Karpas-422 (cell line): ENCODE data around the gene CHRNA1. TPM values are rescaled to one million over a fixed set of nuclear protein-coding genes. Genes with fewer than 3 reads are reported as not detected.

Experiments
- DNase-seq: peaks from one replicate; pipeline ENCODE4 v3.0.0-alpha.2; 2015
- H2AFZ ChIP-seq: fragments of 200-600 bp; sonication (generic); 2 replicates; pipeline ENCODE4 v1.6.1; 2014; ENCODE audit warnings: antibody characterized with exemption, low read length, mixed read lengths
- H3K27ac ChIP-seq: fragments of 200-600 bp; sonication (generic); 2 replicates; pipeline ENCODE4 v1.5.1; 2014; ENCODE audit warnings: mild to moderate bottlenecking, low read length, moderate library complexity
- H3K27me3 ChIP-seq: fragments of 200-600 bp; sonication (generic); 2 replicates; pipeline ENCODE4 v1.6.1; 2014; ENCODE audit warnings: low read length, mixed read lengths
- H3K36me3 ChIP-seq: fragments of 200-600 bp; sonication (generic); 2 replicates; pipeline ENCODE4 v1.6.1; 2014; ENCODE audit warnings: low read length, mixed read lengths; ENCODE audit not compliant: insufficient read depth
- H3K4me1 ChIP-seq: fragments of 200-600 bp; sonication (generic); 2 replicates; pipeline ENCODE4 v1.6.1; 2014; ENCODE audit warnings: mild to moderate bottlenecking, low read length, mixed read lengths
- H3K4me2 ChIP-seq: fragments of 200-600 bp; sonication (generic); 2 replicates; pipeline ENCODE4 v1.6.1; 2014; ENCODE audit warnings: low read length, low read depth, mild to moderate bottlenecking; ENCODE audit not compliant: poor library complexity, severe bottlenecking
- H3K4me3 ChIP-seq: fragments of 200-600 bp; sonication (generic); 2 replicates; pipeline ENCODE4 v1.5.1; 2014; ENCODE audit warnings: mild to moderate bottlenecking, antibody characterized with exemption, low read length, mixed read lengths
- H3K79me2 ChIP-seq: fragments of 200-600 bp; sonication (generic); 2 replicates; pipeline ENCODE4 v1.6.1; 2014; ENCODE audit warnings: mild to moderate bottlenecking, low read length, mixed read lengths
- H3K9ac ChIP-seq: fragments of 200-600 bp; sonication (generic); 2 replicates; pipeline ENCODE4 v1.6.0; 2014; ENCODE audit warnings: low read length
- H3K9me2 ChIP-seq: fragments of 200-600 bp; sonication (generic), shearing (Covaris generic); replicated peaks from 2 replicates; pipeline ENCODE4 v1.6.0; 2014; ENCODE audit warnings: mild to moderate bottlenecking, low read length, moderate library complexity; ENCODE audit not compliant: insufficient read depth
- H3K9me3 ChIP-seq: fragments of 300-700, 200-600 bp; sonication (generic); 2 replicates; pipeline ENCODE4 v1.6.1; 2014; ENCODE audit warnings: low read length, mixed read lengths
- H4K20me1 ChIP-seq: fragments of 200-600 bp; sonication (generic); 2 replicates; pipeline ENCODE4 v1.6.1; 2014; ENCODE audit warnings: mild to moderate bottlenecking, antibody characterized with exemption, low read length, low read depth; ENCODE audit not compliant: insufficient read depth
- total RNA-seq: library from RNA; depleted of rRNA; stranded (reverse); fragments of >200 nt; shearing (Covaris generic); gene quantifications from 2 replicates; pipeline ENCODE4 v1.2.3, GENCODE V29; 2014; ENCODE audit warnings: low replicate concordance

CHRNA1 gene
- total RNA-seq, 1 experiment from 2014 or later, result not detected

GRCh38 chr2:174772472-174772801, 8.2 kb upstream of the CHRNA1 start:
- H3K27me3 ChIP-seq, result no peaks in the 10 kb centered on the region
- no peak overlapping the region for H3K27ac ChIP-seq
- no peaks in the 10 kb centered on the region for H3K9me2 ChIP-seq
- no peaks in the 10 kb centered on the region for H3K9me3 ChIP-seq
- no peak overlapping the region for H3K4me3 ChIP-seq
- H3K4me2 ChIP-seq, result no peak overlapping the region
- H3K36me3 ChIP-seq, result no peaks in the 10 kb centered on the region
- H3K4me1 ChIP-seq, result peaks cover 7% of the 10 kb centered on the region
- no peak overlapping the region for H3K9ac ChIP-seq
- H4K20me1 ChIP-seq, result no peaks in the 10 kb centered on the region
- no peak overlapping the region for H2AFZ ChIP-seq
- H3K79me2 ChIP-seq, result no peaks in the 10 kb centered on the region
- DNase-seq, result no peak

GRCh38 chr2:174771631-174772471, 7.6 kb upstream of the CHRNA1 start:
- Histone ChIP-seq H3K79me2 (no peaks in the 10 kb centered on the region), H3K4me1 (peaks cover 7% of the 10 kb centered on the region), H3K9ac (no peak overlapping the region), H4K20me1 (no peaks in the 10 kb centered on the region), H3K9me2 (no peaks in the 10 kb centered on the region), H3K27ac (no peak overlapping the region), H3K27me3 (no peaks in the 10 kb centered on the region), H3K4me2 (no peak overlapping the region), H3K4me3 (no peak overlapping the region), H2AFZ (no peak overlapping the region), H3K36me3 (no peaks in the 10 kb centered on the region), H3K9me3 (no peaks in the 10 kb centered on the region)
- peak; percentile 63 for DNase-seq

- DNase-seq, result no peak
- Histone ChIP-seq H3K27me3 (no peaks in the 10 kb centered on the region), H3K4me2 (no peak overlapping the region), H3K4me3 (no peak overlapping the region), H3K9me3 (no peaks in the 10 kb centered on the region), H2AFZ (no peak overlapping the region), H3K4me1 (peaks cover 7% of the 10 kb centered on the region), H3K9me2 (no peaks in the 10 kb centered on the region), H4K20me1 (no peaks in the 10 kb centered on the region), H3K36me3 (no peaks in the 10 kb centered on the region), H3K9ac (no peak overlapping the region), H3K27ac (no peak overlapping the region), H3K79me2 (no peaks in the 10 kb centered on the region)
Observed at GRCh38 chr2:174771136-174771535, 6.9 kb upstream of the CHRNA1 start.

GRCh38 chr2:174768557-174768956, 4.3 kb upstream of the CHRNA1 start:
- Histone ChIP-seq H3K27ac (no peak overlapping the region), H3K4me1 (peaks cover 7% of the 10 kb centered on the region), H3K4me2 (no peak overlapping the region), H4K20me1 (no peaks in the 10 kb centered on the region), H3K79me2 (no peaks in the 10 kb centered on the region), H3K9me2 (no peaks in the 10 kb centered on the region), H3K9ac (no peak overlapping the region), H2AFZ (no peak overlapping the region), H3K27me3 (no peaks in the 10 kb centered on the region), H3K36me3 (no peaks in the 10 kb centered on the region), H3K4me3 (no peak overlapping the region), H3K9me3 (no peaks in the 10 kb centered on the region)
- DNase-seq, result no peak

- H3K4me2 ChIP-seq, result no peak overlapping the region
- no peaks in the 10 kb centered on the region; the same call in 1 of the 2 replicates for H3K4me1 ChIP-seq
- no peak overlapping the region for H3K4me3 ChIP-seq
- no peaks in the 10 kb centered on the region for H3K27me3 ChIP-seq
- H3K9me2 ChIP-seq, result no peaks in the 10 kb centered on the region
- H3K79me2 ChIP-seq, result no peaks in the 10 kb centered on the region
- no peaks in the 10 kb centered on the region for H4K20me1 ChIP-seq
- H3K9ac ChIP-seq, result no peak overlapping the region
- H3K36me3 ChIP-seq, result no peaks in the 10 kb centered on the region
- no peak for DNase-seq
- H3K9me3 ChIP-seq, result no peaks in the 10 kb centered on the region
- H2AFZ ChIP-seq, result no peak overlapping the region
- H3K27ac ChIP-seq, result no peak overlapping the region
Observed at GRCh38 chr2:174766271-174766670, 2.0 kb upstream of the CHRNA1 start.

- no peaks in the 10 kb centered on the region for H3K36me3 ChIP-seq
- H3K9ac ChIP-seq, result no peak overlapping the region
- DNase-seq, result no peak
- H3K79me2 ChIP-seq, result no peaks in the 10 kb centered on the region
- H2AFZ ChIP-seq, result no peak overlapping the region
- no peak overlapping the region for H3K4me3 ChIP-seq
- no peaks in the 10 kb centered on the region for H3K9me2 ChIP-seq
- H3K27ac ChIP-seq, result no peak overlapping the region
- H3K4me1 ChIP-seq, result no peaks in the 10 kb centered on the region
- no peaks in the 10 kb centered on the region for H3K9me3 ChIP-seq
- H3K4me2 ChIP-seq, result no peak overlapping the region
- H3K27me3 ChIP-seq, result no peaks in the 10 kb centered on the region
- H4K20me1 ChIP-seq, result no peaks in the 10 kb centered on the region
Observed at GRCh38 chr2:174765576-174765975, 1.3 kb upstream of the CHRNA1 start.

GRCh38 chr2:174763780-174764179, 492 bp downstream of the CHRNA1 start:
- DNase-seq, result no peak
- Histone ChIP-seq H3K27me3 (no peaks in the 10 kb centered on the region), H3K4me3 (no peak overlapping the region), H3K79me2 (no peaks in the 10 kb centered on the region), H3K36me3 (no peaks in the 10 kb centered on the region), H3K9ac (no peak overlapping the region), H4K20me1 (no peaks in the 10 kb centered on the region), H3K27ac (no peak overlapping the region), H3K9me3 (no peaks in the 10 kb centered on the region), H3K4me1 (no peaks in the 10 kb centered on the region), H3K9me2 (no peaks in the 10 kb centered on the region), H3K4me2 (no peak overlapping the region), H2AFZ (no peak overlapping the region)

- no peaks in the 10 kb centered on the region for H3K27me3 ChIP-seq
- H3K9ac ChIP-seq, result no peak overlapping the region
- no peak overlapping the region for H3K27ac ChIP-seq
- no peaks in the 10 kb centered on the region for H4K20me1 ChIP-seq
- no peaks in the 10 kb centered on the region for H3K4me1 ChIP-seq
- no peaks in the 10 kb centered on the region for H3K9me2 ChIP-seq
- no peak overlapping the region for H3K4me2 ChIP-seq
- no peaks in the 10 kb centered on the region for H3K9me3 ChIP-seq
- no peak for DNase-seq
- H3K79me2 ChIP-seq, result no peaks in the 10 kb centered on the region
- no peak overlapping the region for H3K4me3 ChIP-seq
- H3K36me3 ChIP-seq, result no peaks in the 10 kb centered on the region
- H2AFZ ChIP-seq, result no peak overlapping the region
Observed at GRCh38 chr2:174762464-174762863, 1.8 kb downstream of the CHRNA1 start.
